HepG2 (cell line): ENCODE measurements around the gene COMMD4. TPM values are rescaled to one million over a fixed set of nuclear protein-coding genes. Genes with fewer than 3 reads are reported as not detected.

Experiments
- ATAC-seq: fragments of 200-7000 bp; cut with Tn5 transposase; 3 replicates; pipeline ENCODE4 v1.9.1; 2020; ENCODE audit warnings: mild to moderate bottlenecking, moderate library complexity
- BruUV-seq: library from RNA; stranded (reverse); fragments of 400-500 nt; replicated peaks from 2 replicates; lab custom pipeline; 2021; lab: Mats Ljungman, UMichigan
- CTCF ChIA-PET: fragments of 300-600 bp; formaldehyde crosslinking; extraction: SDS; loops from one replicate; lab custom pipeline; 2021; ENCODE audit warnings: low total read pairs, inconsistent platforms, low intra/inter-chr PET ratio; lab: Yijun Ruan, JAX
- POLR2A ChIA-PET: fragments of 350-600 bp; sonication (Branson Sonifier 250); formaldehyde crosslinking; loops from one replicate; lab custom pipeline; 2020; ENCODE audit warnings: antibody characterized with exemption, inconsistent platforms; lab: Yijun Ruan, JAX
- DNase-seq: peaks from one replicate; pipeline ENCODE4 v3.0.0-alpha.2; 2015; ENCODE audit warnings: low spot score
- FAIRE-seq: peaks from 3 replicates; lab custom pipeline; 2011; peaks lifted over from hg19 to GRCh38; lab: Jason Lieb, UNC
- H2AFZ ChIP-seq: one replicate; pipeline ENCODE4 v1.6.1; 2011; ENCODE audit warnings: low read length, inconsistent platforms
- H3K27ac ChIP-seq: fragments of 300-600 bp; 3 replicates; pipeline ENCODE4 v1.8.0; 2011; ENCODE audit warnings: mixed run types, mild to moderate bottlenecking, mixed read lengths, low read length, inconsistent platforms; ENCODE audit not compliant: insufficient read depth; ENCODE audit errors: extremely low read length
- H3K27me3 ChIP-seq, 2 experiments: fragments of 200-600 bp in 1 of 2; 2 replicates in 1 of 2; 3 replicates in 1 of 2; pipeline versions ENCODE4 v1.6.0 to v1.8.0; 2011; ENCODE audit warnings: low read length in 2 of 2, mild to moderate bottlenecking in 2 of 2, moderate library complexity in 2 of 2, inconsistent platforms in 1 of 2; ENCODE audit not compliant: insufficient read depth in 2 of 2, control insufficient read depth in 1 of 2
- H3K36me3 ChIP-seq, 2 experiments: fragments of 200-600 bp in 1 of 2; replicated peaks in 1 of 2; 2 replicates in 1 of 2; 3 replicates in 1 of 2; pipeline versions ENCODE4 v1.5.1 to v1.8.0; 2011; ENCODE audit warnings: low read length in 2 of 2, inconsistent platforms in 1 of 2; ENCODE audit not compliant: insufficient read depth in 2 of 2, control insufficient read depth in 1 of 2
- H3K4me1 ChIP-seq: 2 replicates; pipeline ENCODE4 v1.5.1; 2012; ENCODE audit warnings: low read length, inconsistent platforms; ENCODE audit not compliant: insufficient read depth
- H3K4me2 ChIP-seq: 2 replicates; pipeline ENCODE4 v1.6.0; 2011; ENCODE audit warnings: low read depth, low read length, inconsistent platforms
- H3K4me3 ChIP-seq, 3 experiments: fragments of 200-600 bp in 1 of 3; sonication (generic), shearing (Covaris generic) in 1 of 3; replicated peaks in 1 of 3; 2 replicates each; pipeline ENCODE4 v1.5.1; 2011 to 2016; ENCODE audit warnings: low read length in 3 of 3, inconsistent platforms in 2 of 3, low read depth in 2 of 3, mild to moderate bottlenecking in 2 of 3, control low read depth in 1 of 3, mixed read lengths in 1 of 3; ENCODE audit not compliant: insufficient read depth in 1 of 3
- H3K79me2 ChIP-seq: one replicate; pipeline ENCODE4 v1.6.1; 2011; ENCODE audit warnings: low read length, inconsistent platforms; ENCODE audit not compliant: insufficient read depth
- H3K9ac ChIP-seq: 2 replicates; pipeline ENCODE4 v1.6.0; 2011; ENCODE audit warnings: mild to moderate bottlenecking, low read depth, low read length, inconsistent platforms; ENCODE audit not compliant: insufficient read depth
- H3K9me3 ChIP-seq: 2 replicates; pipeline ENCODE4 v1.5.1; 2012; ENCODE audit warnings: mild to moderate bottlenecking, low read length
- H4K20me1 ChIP-seq: 2 replicates; pipeline ENCODE4 v1.6.0; 2011; ENCODE audit warnings: inconsistent platforms, mild to moderate bottlenecking, low read length, moderate library complexity; ENCODE audit not compliant: insufficient read depth
- CAMTA2 ChIP-seq: sonication (generic); formaldehyde crosslinking; IDR thresholded peaks from 2 replicates; pipeline ENCODE4 v1.4.0; 2020; ENCODE audit warnings: mild to moderate bottlenecking, missing genetic modification reagents, borderline replicate concordance
- EHMT2 ChIP-seq: fragments of 200-600 bp; sonication (generic); IDR thresholded peaks from 2 replicates; pipeline ENCODE4 v1.7.0; 2017; ENCODE audit warnings: antibody characterized with exemption, low read depth, low read length, borderline replicate concordance
- HIVEP1 ChIP-seq: sonication (generic); formaldehyde crosslinking; IDR thresholded peaks from 2 replicates; pipeline ENCODE4 v1.4.0; 2020; ENCODE audit warnings: mild to moderate bottlenecking, missing genetic modification reagents
- NR2F1 ChIP-seq, 2 experiments: fragments of 450-650 bp in 1 of 2; formaldehyde crosslinking in 1 of 2; IDR thresholded peaks; 2 replicates each; pipeline versions ENCODE4 v1.5.0 to v1.6.1; 2016 to 2020; ENCODE audit warnings: mild to moderate bottlenecking in 1 of 2, missing compliant biosample characterization in 1 of 2, missing genetic modification reagents in 1 of 2, moderate library complexity in 1 of 2
- NR2F6 ChIP-seq, 2 experiments: IDR thresholded peaks; 2 replicates each; pipeline ENCODE4 v1.6.1; 2016; ENCODE audit warnings: antibody characterized with exemption in 1 of 2, mild to moderate bottlenecking in 1 of 2
- TBP ChIP-seq: sonication (generic); formaldehyde crosslinking; IDR thresholded peaks from 2 replicates; pipeline ENCODE4 v1.5.0; 2020; ENCODE audit warnings: missing genetic modification reagents
- ZEB1 ChIP-seq: IDR thresholded peaks from 2 replicates; pipeline ENCODE4 v1.6.1; 2012; ENCODE audit warnings: mild to moderate bottlenecking, low read depth, inconsistent platforms; ENCODE audit not compliant: insufficient replicate concordance
- ZNF20 ChIP-seq: sonication (generic); formaldehyde crosslinking; IDR thresholded peaks from 2 replicates; pipeline ENCODE4 v1.4.0; 2020; ENCODE audit warnings: mild to moderate bottlenecking, moderate library complexity, missing genetic modification reagents
- ZNF432 ChIP-seq: sonication (generic); formaldehyde crosslinking; IDR thresholded peaks from 2 replicates; pipeline ENCODE4 v1.5.0; 2020; ENCODE audit warnings: missing genetic modification reagents, mild to moderate bottlenecking, borderline replicate concordance
- ZNF530 ChIP-seq: sonication (generic); formaldehyde crosslinking; IDR thresholded peaks from 2 replicates; pipeline ENCODE4 v1.5.0; 2020; ENCODE audit warnings: low read depth, mild to moderate bottlenecking, missing genetic modification reagents
- ZNF674 ChIP-seq: sonication (generic); formaldehyde crosslinking; IDR thresholded peaks from 2 replicates; pipeline ENCODE4 v1.5.0; 2020; ENCODE audit warnings: low read depth, mild to moderate bottlenecking, missing genetic modification reagents
- ZNF678 ChIP-seq: sonication (generic); formaldehyde crosslinking; IDR thresholded peaks from 2 replicates; pipeline ENCODE4 v1.4.0; 2020; ENCODE audit warnings: mild to moderate bottlenecking, missing genetic modification reagents
- ZNF772 ChIP-seq: sonication (generic); formaldehyde crosslinking; IDR thresholded peaks from 2 replicates; pipeline ENCODE4 v1.5.0; 2020; ENCODE audit warnings: mild to moderate bottlenecking, missing genetic modification reagents
- ZNF790 ChIP-seq: sonication (generic); formaldehyde crosslinking; IDR thresholded peaks from 2 replicates; pipeline ENCODE4 v1.8.0; 2022; ENCODE audit warnings: missing genetic modification reagents, mild to moderate bottlenecking, borderline replicate concordance
- WGBS: methylation state at CpG from one replicate; pipeline ENCODE4 v1.1.6; 2017; ENCODE audit warnings: low lambda C conversion rate; 5-methylcytosine and 5-hydroxymethylcytosine counted together
- in situ Hi-C: cut with HindIII; loops from 2 replicates; pipeline ENCODE4 v1.10.0; 2017; ENCODE audit warnings: low pct_unique_long_range_greater_than_20kb; ENCODE audit not compliant: extremely low pct_ligation_motif_present
- intact Hi-C: fragments of 100-400 bp; cut with micrococcal nuclease; formaldehyde crosslinking; loops from one replicate; pipeline ENCODE4 v1.10.0; 2022; ENCODE audit not compliant: unreplicated experiment
- polyA plus RNA-seq, 8 experiments: library from polyadenylated mRNA; depleted of rRNA in 3 of 8; stranded (reverse) in 7 of 8; unstranded in 1 of 8; fragments of >200 nt; fragmentation: Illumina TruSeq in 4 of 8; extraction: Trizol in 4 of 8; gene quantifications; 2 replicates each; pipeline versions ENCODE4 v1.2.1 to v1.2.3, GENCODE V29; 2011 to 2016; ENCODE audit warnings: low read depth in 4 of 8, missing spikeins in 1 of 8, mixed read lengths in 1 of 8; ENCODE audit not compliant: insufficient read depth in 1 of 8
- total RNA-seq, 5 experiments: library from RNA; depleted of rRNA; stranded (reverse); fragments of >200 nt; fragmentation: Illumina TruSeq; extraction: Trizol; gene quantifications; 2 replicates each; pipeline ENCODE4 v1.2.3, GENCODE V29; 2016; ENCODE audit warnings: low read depth in 1 of 5
- TF ChIP-seq, protein P1 (sequence below): sonication (generic); formaldehyde crosslinking; conservative IDR thresholded peaks from 2 replicates; pipeline ENCODE4 v1.8.1; 2023; ENCODE audit warnings: missing genetic modification reagents
- TF ChIP-seq, protein P2 (sequence below): IDR thresholded peaks from 2 replicates; pipeline ENCODE4 v1.6.1; 2016; ENCODE audit warnings: missing genetic modification reagents, missing compliant biosample characterization
- TF ChIP-seq, protein P3 (sequence below): sonication (generic); formaldehyde crosslinking; IDR thresholded peaks from 2 replicates; pipeline ENCODE4 v1.4.0; 2020; ENCODE audit warnings: missing genetic modification reagents

The COMMD4 gene
- total and polyA plus RNA-seq, 2 of the 13 experiments (the other 11 are each of a cell fraction or from before 2014, with no cell fraction given) = 45.8 to 89.9 TPM

DNA sequence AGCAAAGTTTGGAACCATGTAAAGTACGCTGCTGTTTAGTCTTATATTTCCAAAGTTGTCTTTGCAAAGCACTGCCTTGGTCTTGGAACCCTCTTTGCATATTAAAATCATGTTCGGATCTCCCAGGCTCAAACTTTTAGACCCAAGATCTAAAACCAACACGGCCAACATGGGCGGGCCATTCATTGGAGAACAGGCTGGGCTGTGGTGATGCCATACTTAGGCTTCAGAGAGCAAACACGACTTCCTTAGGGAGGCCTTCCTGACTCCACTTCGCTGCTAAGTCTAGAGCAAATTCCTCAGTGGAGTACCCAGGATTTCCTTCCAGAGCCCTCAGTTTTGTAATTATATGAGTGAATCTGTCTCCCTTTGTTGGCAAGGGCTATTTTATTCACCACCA is 29.0 kb downstream of the COMMD4 start:
- Histone ChIP-seq H3K9ac (no peak overlapping the region), H3K27me3 (no peaks in the 10 kb centered on the region), H3K4me2 (no peak overlapping the region), H3K4me3 (no peak overlapping the region), H3K27ac (no peak overlapping the region), H3K4me1 (peaks cover 26% of the 10 kb centered on the region), H3K9me3 (no peaks in the 10 kb centered on the region), H2AFZ (no peak overlapping the region), H3K79me2 (peaks cover 5% of the 10 kb centered on the region), H4K20me1 (0 out of 2 replicates have a peak, but pooled peaks cover 4% of the 10 kb centered on the region), H3K36me3 (peaks cover 11 to 38% of the 10 kb centered on the region in 2 experiments)
- no TSS peak for BruUV-seq
- TF ChIP-seq TBP = no peak
- no peak for TF ChIP-seq ZNF432 (CRISPR knock-in tag)
- TF ChIP-seq ZNF20 (CRISPR knock-in tag) = no peak
- TF ChIP-seq ZNF674 = no peak
- no peak for TF ChIP-seq ZNF790 (CRISPR knock-in tag)
- no peak for TF ChIP-seq EHMT2
- no peak for TF ChIP-seq NR2F1 (CRISPR knock-in tag; IDR thresholded peaks at IDR 0.05)
- no peak for TF ChIP-seq ZNF530 (CRISPR knock-in tag)
- no peak for TF ChIP-seq ZNF678 (CRISPR knock-in tag)
- TF ChIP-seq HIVEP1 (CRISPR knock-in tag) = no peak
- TF ChIP-seq ZEB1 = no peak
- no peak for TF ChIP-seq CAMTA2
- TF ChIP-seq, protein P1, sequence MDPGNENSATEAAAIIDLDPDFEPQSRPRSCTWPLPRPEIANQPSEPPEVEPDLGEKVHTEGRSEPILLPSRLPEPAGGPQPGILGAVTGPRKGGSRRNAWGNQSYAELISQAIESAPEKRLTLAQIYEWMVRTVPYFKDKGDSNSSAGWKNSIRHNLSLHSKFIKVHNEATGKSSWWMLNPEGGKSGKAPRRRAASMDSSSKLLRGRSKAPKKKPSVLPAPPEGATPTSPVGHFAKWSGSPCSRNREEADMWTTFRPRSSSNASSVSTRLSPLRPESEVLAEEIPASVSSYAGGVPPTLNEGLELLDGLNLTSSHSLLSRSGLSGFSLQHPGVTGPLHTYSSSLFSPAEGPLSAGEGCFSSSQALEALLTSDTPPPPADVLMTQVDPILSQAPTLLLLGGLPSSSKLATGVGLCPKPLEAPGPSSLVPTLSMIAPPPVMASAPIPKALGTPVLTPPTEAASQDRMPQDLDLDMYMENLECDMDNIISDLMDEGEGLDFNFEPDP (CRISPR knock-in tag) = no peak
- TF ChIP-seq, protein P2, sequence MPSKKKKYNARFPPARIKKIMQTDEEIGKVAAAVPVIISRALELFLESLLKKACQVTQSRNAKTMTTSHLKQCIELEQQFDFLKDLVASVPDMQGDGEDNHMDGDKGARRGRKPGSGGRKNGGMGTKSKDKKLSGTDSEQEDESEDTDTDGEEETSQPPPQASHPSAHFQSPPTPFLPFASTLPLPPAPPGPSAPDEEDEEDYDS (CRISPR knock-in tag) = no peak
- TF ChIP-seq, protein P3, sequence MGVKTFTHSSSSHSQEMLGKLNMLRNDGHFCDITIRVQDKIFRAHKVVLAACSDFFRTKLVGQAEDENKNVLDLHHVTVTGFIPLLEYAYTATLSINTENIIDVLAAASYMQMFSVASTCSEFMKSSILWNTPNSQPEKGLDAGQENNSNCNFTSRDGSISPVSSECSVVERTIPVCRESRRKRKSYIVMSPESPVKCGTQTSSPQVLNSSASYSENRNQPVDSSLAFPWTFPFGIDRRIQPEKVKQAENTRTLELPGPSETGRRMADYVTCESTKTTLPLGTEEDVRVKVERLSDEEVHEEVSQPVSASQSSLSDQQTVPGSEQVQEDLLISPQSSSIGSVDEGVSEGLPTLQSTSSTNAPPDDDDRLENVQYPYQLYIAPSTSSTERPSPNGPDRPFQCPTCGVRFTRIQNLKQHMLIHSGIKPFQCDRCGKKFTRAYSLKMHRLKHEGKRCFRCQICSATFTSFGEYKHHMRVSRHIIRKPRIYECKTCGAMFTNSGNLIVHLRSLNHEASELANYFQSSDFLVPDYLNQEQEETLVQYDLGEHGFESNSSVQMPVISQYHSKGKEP (CRISPR knock-in tag) = no peak
- TF ChIP-seq NR2F6 (IDR thresholded peaks at IDR 0.05) = no peak
- TF ChIP-seq NR2F6 (CRISPR knock-in tag; IDR thresholded peaks at IDR 0.05) = no peak
- no peak for TF ChIP-seq ZNF772 (CRISPR knock-in tag)
- CTCF ChIA-PET = no interaction called here
- ATAC-seq (no peak), FAIRE-seq (no peak), DNase-seq (no peak)
- in situ Hi-C loops = loop anchor here (5.0 to 10.0 kb wide), 2 partner anchors 87 to 280 kb away; partner anchors contain the start of genes IMP3, SIN3A and SNX33
- WGBS = 96% methylated on average over 6 of the region's 6 CpGs
- POLR2A ChIA-PET = no interaction called here
- intact Hi-C loops = loop anchor here (5.0 to 10.0 kb wide), 2 partner anchors 87 to 320 kb away; partner anchors contain the start of gene SIN3A
